Measurements from ENCODE around the gene DNAAF5.

Gene DNAAF5

GRCh38 chr7:828793-829561 is 102.5 kb downstream of the DNAAF5 start:
- H3K27me3 ChIP-seq (replicated peaks in 2 of 5; ENCODE audit: control insufficient read depth in 4 of 5, insufficient read depth in 5 of 5, low read length in 4 of 5), result no peaks in the 10 kb centered on the region
- H3K9me3 ChIP-seq (ENCODE audit: control extremely low read depth in 1 of 5, control insufficient read depth in 4 of 5, insufficient read depth in 2 of 5, low read depth in 1 of 5, low read length in 4 of 5), result no peaks in the 10 kb centered on the region
- DNase-seq, result no peak
- ChIA-PET CTCF (interaction anchor here (1.2 kb wide), 1 partner anchor 44 kb away, joined by 3 read pairs; no protein-coding TSS in a partner anchor), POLR2A (no interaction called here)
- 92% methylated on average over 10 of the region's 14 CpGs for WGBS (ENCODE audit: insufficient coverage)
- H3K4me3 ChIP-seq (ENCODE audit: control insufficient read depth in 1 of 7, extremely low read depth in 1 of 7, insufficient read depth in 4 of 7, low read depth in 2 of 7, low read length in 6 of 7), result no peak overlapping the region
- peaks cover 5 to 31% (median 20%) of the 10 kb centered on the region in 4 experiments for H3K4me1 ChIP-seq (ENCODE audit: control extremely low read depth in 1 of 4, control insufficient read depth in 4 of 4, insufficient read depth in 4 of 4, low read length in 3 of 4)
- no peak overlapping the region for H3K27ac ChIP-seq (ENCODE audit: insufficient read depth in 1 of 2, low read depth in 1 of 2, low read length in 2 of 2, poor library complexity in 1 of 2, severe bottlenecking in 2 of 2)
- H3K36me3 ChIP-seq (ENCODE audit: control insufficient read depth in 4 of 4, insufficient read depth in 4 of 4, low read length in 3 of 4), result no peaks in the 10 kb centered on the region

GRCh38 chr7:830069-830468 is 103.6 kb downstream of the DNAAF5 start:
- ChIA-PET POLR2A (no interaction called here), CTCF (no interaction called here)
- Histone ChIP-seq H3K27ac (ENCODE audit: insufficient read depth in 1 of 2, low read depth in 1 of 2, low read length in 2 of 2, poor library complexity in 1 of 2, severe bottlenecking in 2 of 2) (no peak overlapping the region), H3K27me3 (replicated peaks in 2 of 5; ENCODE audit: control insufficient read depth in 4 of 5, insufficient read depth in 5 of 5, low read length in 4 of 5) (no peaks in the 10 kb centered on the region), H3K36me3 (ENCODE audit: control insufficient read depth in 4 of 4, insufficient read depth in 4 of 4, low read length in 3 of 4) (peaks cover 0 to 3% (median 0%) of the 10 kb centered on the region in 4 experiments), H3K4me1 (ENCODE audit: control extremely low read depth in 1 of 4, control insufficient read depth in 4 of 4, insufficient read depth in 4 of 4, low read length in 3 of 4) (peaks cover 5 to 31% (median 20%) of the 10 kb centered on the region in 4 experiments), H3K4me3 (ENCODE audit: control insufficient read depth in 1 of 7, extremely low read depth in 1 of 7, insufficient read depth in 4 of 7, low read depth in 2 of 7, low read length in 6 of 7) (no peak overlapping the region), H3K9me3 (ENCODE audit: control extremely low read depth in 1 of 5, control insufficient read depth in 4 of 5, insufficient read depth in 2 of 5, low read depth in 1 of 5, low read length in 4 of 5) (no peaks in the 10 kb centered on the region)
- DNase-seq, result no peak
- WGBS (ENCODE audit: insufficient coverage), result 84% methylated on average over 7 of the region's 12 CpGs

GRCh38 chr7:831596-832166 is 105.2 kb downstream of the DNAAF5 start:
- peak; percentile 64 to 90 (median 90) for DNase-seq
- H3K9me3 ChIP-seq (ENCODE audit: control extremely low read depth in 1 of 5, control insufficient read depth in 4 of 5, insufficient read depth in 2 of 5, low read depth in 1 of 5, low read length in 4 of 5), result no peaks in the 10 kb centered on the region
- POLR2A ChIA-PET, result interaction anchor here (0.6 kb wide), 1 partner anchor 18 kb away, joined by 3 read pairs; no protein-coding TSS in a partner anchor
- H3K4me3 ChIP-seq (ENCODE audit: control insufficient read depth in 1 of 7, extremely low read depth in 1 of 7, insufficient read depth in 4 of 7, low read depth in 2 of 7, low read length in 6 of 7), result peak overlapping the region in 5 of 7 experiments; percentile 8 to 72 (median 52)
- H3K36me3 ChIP-seq (ENCODE audit: control insufficient read depth in 4 of 4, insufficient read depth in 4 of 4, low read length in 3 of 4), result peaks cover 0 to 3% (median 0%) of the 10 kb centered on the region in 4 experiments
- H3K4me1 ChIP-seq (ENCODE audit: control extremely low read depth in 1 of 4, control insufficient read depth in 4 of 4, insufficient read depth in 4 of 4, low read length in 3 of 4), result peaks cover 5 to 39% (median 26%) of the 10 kb centered on the region in 4 experiments
- H3K27me3 ChIP-seq (replicated peaks in 2 of 5; ENCODE audit: control insufficient read depth in 4 of 5, insufficient read depth in 5 of 5, low read length in 4 of 5), result no peaks in the 10 kb centered on the region
- peak overlapping the region; percentile 89 to 90 for H3K27ac ChIP-seq (ENCODE audit: insufficient read depth in 1 of 2, low read depth in 1 of 2, low read length in 2 of 2, poor library complexity in 1 of 2, severe bottlenecking in 2 of 2)
- CTCF ChIA-PET, result interaction anchor here (1.1 to 1.2 kb wide), 3 partner anchors 14 to 44 kb away, joined by 3 to 4 read pairs (median 4); no protein-coding TSS in a partner anchor
- WGBS (ENCODE audit: insufficient coverage), result 10% methylated on average over 3 of the region's 7 CpGs

GRCh38 chr7:832167-832967 is 105.9 kb downstream of the DNAAF5 start, which contains the start of gene SUN1:
SUN1 (plus strand) TSS chr7:832476; CDS start chr7:832525, 49 bp downstream.
- Histone ChIP-seq H3K9me3 (ENCODE audit: control extremely low read depth in 1 of 5, control insufficient read depth in 4 of 5, insufficient read depth in 2 of 5, low read depth in 1 of 5, low read length in 4 of 5) (no peaks in the 10 kb centered on the region), H3K27ac (ENCODE audit: insufficient read depth in 1 of 2, low read depth in 1 of 2, low read length in 2 of 2, poor library complexity in 1 of 2, severe bottlenecking in 2 of 2) (peak within 1 kb of the TSS; percentile 89 to 90), H3K27me3 (replicated peaks in 2 of 5; ENCODE audit: control insufficient read depth in 4 of 5, insufficient read depth in 5 of 5, low read length in 4 of 5) (no peaks in the 10 kb centered on the region), H3K4me1 (ENCODE audit: control extremely low read depth in 1 of 4, control insufficient read depth in 4 of 4, insufficient read depth in 4 of 4, low read length in 3 of 4) (peaks cover 5 to 39% (median 26%) of the 10 kb centered on the region in 4 experiments), H3K36me3 (ENCODE audit: control insufficient read depth in 4 of 4, insufficient read depth in 4 of 4, low read length in 3 of 4) (peaks cover 0 to 3% (median 0%) of the 10 kb centered on the region in 4 experiments), H3K4me3 (ENCODE audit: control insufficient read depth in 1 of 7, extremely low read depth in 1 of 7, insufficient read depth in 4 of 7, low read depth in 2 of 7, low read length in 6 of 7) (peak within 1 kb of the TSS in 5 of 7 experiments; percentile 19 to 72 (median 52))
- peak; percentile 52 to 79 (median 78) for DNase-seq
- 76% methylated on average over 20 of the region's 24 CpGs for WGBS (ENCODE audit: insufficient coverage)
- POLR2A ChIA-PET, result interaction anchor here (0.6 kb wide), 1 partner anchor 18 kb away, joined by 3 read pairs; no protein-coding TSS in a partner anchor
- CTCF ChIA-PET, result interaction anchor here (1.1 to 2.6 kb wide), 5 partner anchors 11 to 44 kb away, joined by 3 to 7 read pairs (median 4); no protein-coding TSS in a partner anchor

GRCh38 chr7:832968-833424 is 106.5 kb downstream of the DNAAF5 start:
- Histone ChIP-seq H3K36me3 (ENCODE audit: control insufficient read depth in 4 of 4, insufficient read depth in 4 of 4, low read length in 3 of 4) (peaks cover 0 to 3% (median 0%) of the 10 kb centered on the region in 4 experiments), H3K4me3 (ENCODE audit: control insufficient read depth in 1 of 7, extremely low read depth in 1 of 7, insufficient read depth in 4 of 7, low read depth in 2 of 7, low read length in 6 of 7) (peak overlapping the region in 1 of 7 experiments; percentile 72), H3K4me1 (ENCODE audit: control extremely low read depth in 1 of 4, control insufficient read depth in 4 of 4, insufficient read depth in 4 of 4, low read length in 3 of 4) (peaks cover 5 to 39% (median 26%) of the 10 kb centered on the region in 4 experiments), H3K27me3 (replicated peaks in 2 of 5; ENCODE audit: control insufficient read depth in 4 of 5, insufficient read depth in 5 of 5, low read length in 4 of 5) (no peaks in the 10 kb centered on the region), H3K9me3 (ENCODE audit: control extremely low read depth in 1 of 5, control insufficient read depth in 4 of 5, insufficient read depth in 2 of 5, low read depth in 1 of 5, low read length in 4 of 5) (no peaks in the 10 kb centered on the region), H3K27ac (ENCODE audit: insufficient read depth in 1 of 2, low read depth in 1 of 2, low read length in 2 of 2, poor library complexity in 1 of 2, severe bottlenecking in 2 of 2) (no peak overlapping the region)
- ChIA-PET CTCF (interaction anchor here (0.8 to 2.6 kb wide), 4 partner anchors 10 to 45 kb away, joined by 3 to 7 read pairs (median 4); no protein-coding TSS in a partner anchor), POLR2A (interaction anchor here (0.6 kb wide), 1 partner anchor 142 kb away, joined by 3 read pairs; no protein-coding TSS in a partner anchor)
- no peak for DNase-seq
- WGBS (ENCODE audit: insufficient coverage), result 96% methylated on average over 14 of the region's 15 CpGs

GRCh38 chr7:833601-834258 is 107.2 kb downstream of the DNAAF5 start:
- no peak overlapping the region for H3K4me3 ChIP-seq (ENCODE audit: control insufficient read depth in 1 of 7, extremely low read depth in 1 of 7, insufficient read depth in 4 of 7, low read depth in 2 of 7, low read length in 6 of 7)
- ChIA-PET POLR2A (interaction anchor here (0.6 kb wide), 1 partner anchor 141 kb away, joined by 3 read pairs; no protein-coding TSS in a partner anchor), CTCF (interaction anchor here (0.5 to 2.6 kb wide), 5 partner anchors 9 to 114 kb away, joined by 3 to 7 read pairs (median 3); no protein-coding TSS in a partner anchor)
- peaks cover 5 to 39% (median 26%) of the 10 kb centered on the region in 4 experiments for H3K4me1 ChIP-seq (ENCODE audit: control extremely low read depth in 1 of 4, control insufficient read depth in 4 of 4, insufficient read depth in 4 of 4, low read length in 3 of 4)
- H3K36me3 ChIP-seq (ENCODE audit: control insufficient read depth in 4 of 4, insufficient read depth in 4 of 4, low read length in 3 of 4), result peaks cover 0 to 3% (median 1%) of the 10 kb centered on the region in 4 experiments
- no peak overlapping the region for H3K27ac ChIP-seq (ENCODE audit: insufficient read depth in 1 of 2, low read depth in 1 of 2, low read length in 2 of 2, poor library complexity in 1 of 2, severe bottlenecking in 2 of 2)
- H3K27me3 ChIP-seq (replicated peaks in 2 of 5; ENCODE audit: control insufficient read depth in 4 of 5, insufficient read depth in 5 of 5, low read length in 4 of 5), result no peaks in the 10 kb centered on the region
- no peaks in the 10 kb centered on the region for H3K9me3 ChIP-seq (ENCODE audit: control extremely low read depth in 1 of 5, control insufficient read depth in 4 of 5, insufficient read depth in 2 of 5, low read depth in 1 of 5, low read length in 4 of 5)
- 93% methylated on average over 5 of the region's 8 CpGs for WGBS (ENCODE audit: insufficient coverage)
- no peak for DNase-seq
